DND-41 (cell line): ENCODE results near the gene CERS6.

Experiments used
- ATAC-seq: fragments of 200-7000 bp; cut with Tn5 transposase; 3 replicates; pipeline ENCODE4 v1.9.1; 2021; ENCODE audit warnings: low read depth; ENCODE audit not compliant: insufficient read depth
- DNase-seq: peaks from one replicate; pipeline ENCODE4 v3.0.0-alpha.2; 2020
- H2AFZ ChIP-seq: 2 replicates; pipeline ENCODE4 v1.6.0; 2012; ENCODE audit warnings: low read depth, low read length
- H3K27ac ChIP-seq: 2 replicates; pipeline ENCODE4 v1.5.1; 2012; ENCODE audit warnings: low read length, inconsistent platforms
- H3K27me3 ChIP-seq: fragments of 200-600 bp; sonication (generic); 2 replicates; pipeline ENCODE4 v1.6.0; 2012; ENCODE audit warnings: low read length, mild to moderate bottlenecking, inconsistent platforms; ENCODE audit not compliant: insufficient read depth, poor library complexity
- H3K36me3 ChIP-seq: 2 replicates; pipeline ENCODE4 v1.5.1; 2012; ENCODE audit warnings: low read length, inconsistent platforms; ENCODE audit not compliant: insufficient read depth
- H3K4me1 ChIP-seq: 2 replicates; pipeline ENCODE4 v1.5.1; 2012; ENCODE audit warnings: mild to moderate bottlenecking, low read length; ENCODE audit not compliant: insufficient read depth
- H3K4me2 ChIP-seq: 2 replicates; pipeline ENCODE4 v1.6.0; 2012; ENCODE audit warnings: mild to moderate bottlenecking, moderate library complexity, low read length, inconsistent platforms; ENCODE audit not compliant: insufficient read depth
- H3K4me3 ChIP-seq, 2 experiments: fragments of 200-600 bp in 1 of 2; shearing (Covaris generic) in 1 of 2; 2 replicates each; pipeline ENCODE4 v1.5.1; 2012 to 2016; ENCODE audit warnings: inconsistent platforms in 2 of 2, low read length in 2 of 2, mild to moderate bottlenecking in 2 of 2, low read depth in 1 of 2, moderate library complexity in 1 of 2
- H3K79me2 ChIP-seq: 2 replicates; pipeline ENCODE4 v1.6.0; 2012; ENCODE audit warnings: low read length, inconsistent platforms; ENCODE audit not compliant: insufficient read depth
- H3K9ac ChIP-seq: 2 replicates; pipeline ENCODE4 v1.6.0; 2012; ENCODE audit warnings: low read depth, mild to moderate bottlenecking, inconsistent platforms, low read length, moderate library complexity
- H3K9me3 ChIP-seq: 2 replicates; pipeline ENCODE4 v1.5.1; 2012; ENCODE audit warnings: low read length, moderate library complexity, mild to moderate bottlenecking, inconsistent platforms; ENCODE audit not compliant: insufficient read depth, severe bottlenecking
- H4K20me1 ChIP-seq: 2 replicates; pipeline ENCODE4 v1.6.0; 2012; ENCODE audit warnings: low read length; ENCODE audit not compliant: insufficient read depth
- CTCF ChIP-seq: IDR thresholded peaks from 2 replicates; pipeline ENCODE4 v1.5.1; 2012; ENCODE audit warnings: borderline replicate concordance, low read length, moderate library complexity, mild to moderate bottlenecking; ENCODE audit not compliant: poor library complexity, severe bottlenecking; ENCODE audit errors: extremely low read depth
- EZH2 ChIP-seq: IDR thresholded peaks from 3 replicates; pipeline ENCODE4 v1.6.1; 2012; ENCODE audit warnings: borderline replicate concordance, low read depth, mild to moderate bottlenecking, moderate library complexity, low read length, inconsistent platforms; ENCODE audit not compliant: severe bottlenecking

CERS6 gene

GRCh38 chr2:168736649-168737445 lies 280.8 kb downstream of the CERS6 start:
- Histone ChIP-seq H3K27me3 (no peaks in the 10 kb centered on the region), H2AFZ (no peak overlapping the region), H3K36me3 (no peaks in the 10 kb centered on the region), H3K4me2 (no peak overlapping the region), H3K27ac (no peak overlapping the region), H3K4me1 (no peaks in the 10 kb centered on the region), H3K4me3 (no peak overlapping the region), H3K9me3 (no peaks in the 10 kb centered on the region), H3K79me2 (no peaks in the 10 kb centered on the region), H4K20me1 (no peaks in the 10 kb centered on the region), H3K9ac (no peak overlapping the region)
- ATAC-seq (no peak), DNase-seq (no peak)
- TF ChIP-seq CTCF (no peak), EZH2 (no peak)

- Histone ChIP-seq H3K27me3 (no peaks in the 10 kb centered on the region), H3K9ac (no peak overlapping the region), H3K4me3 (no peak overlapping the region), H3K4me2 (no peak overlapping the region), H2AFZ (no peak overlapping the region), H3K79me2 (no peaks in the 10 kb centered on the region), H3K9me3 (no peaks in the 10 kb centered on the region), H4K20me1 (no peaks in the 10 kb centered on the region), H3K27ac (no peak overlapping the region), H3K4me1 (no peaks in the 10 kb centered on the region), H3K36me3 (no peaks in the 10 kb centered on the region)
- ATAC-seq: no peak
- TF ChIP-seq EZH2: no peak
- TF ChIP-seq CTCF: no peak
- DNase-seq: no peak
Measured at GRCh38 chr2:168738062-168738461, 282.0 kb downstream of the CERS6 start.

- Histone ChIP-seq H4K20me1 (no peaks in the 10 kb centered on the region), H3K4me3 (no peak overlapping the region), H3K4me1 (no peaks in the 10 kb centered on the region), H3K9me3 (no peaks in the 10 kb centered on the region), H3K4me2 (no peak overlapping the region), H3K27ac (no peak overlapping the region), H2AFZ (no peak overlapping the region), H3K9ac (no peak overlapping the region), H3K27me3 (no peaks in the 10 kb centered on the region), H3K79me2 (no peaks in the 10 kb centered on the region), H3K36me3 (no peaks in the 10 kb centered on the region)
- no peak for TF ChIP-seq CTCF
- ATAC-seq (no peak), DNase-seq (no peak)
Measured at GRCh38 chr2:168740360-168740759, 284.3 kb downstream of the CERS6 start.

- no peaks in the 10 kb centered on the region for H3K36me3 ChIP-seq
- H3K9me3 ChIP-seq: no peaks in the 10 kb centered on the region
- no peak overlapping the region for H3K4me2 ChIP-seq
- ATAC-seq (no peak), DNase-seq (no peak)
- no peaks in the 10 kb centered on the region for H3K4me1 ChIP-seq
- H3K4me3 ChIP-seq: no peak overlapping the region
- H3K27ac ChIP-seq: no peak overlapping the region
- H4K20me1 ChIP-seq: no peaks in the 10 kb centered on the region
- H3K79me2 ChIP-seq: no peaks in the 10 kb centered on the region
- no peak for TF ChIP-seq EZH2
- TF ChIP-seq CTCF: no peak
- H2AFZ ChIP-seq: no peak overlapping the region
- H3K27me3 ChIP-seq: no peaks in the 10 kb centered on the region
- H3K9ac ChIP-seq: no peak overlapping the region
Measured at GRCh38 chr2:168740788-168741187, 284.7 kb downstream of the CERS6 start.
